Stimulated activated memory B cell treated with anti-CD40 and anti-IgM and Interleukin-4, amounts not matched to agents 10 μg/mL and 1 μg/mL and 100 μg/mL, for 72 hours (primary cell): ENCODE measurements around the gene POMT2.

ENCODE experiments used
- ATAC-seq: fragments of 150-1000 bp; cut with Tn5 transposase; 2 replicates; pipeline ENCODE4 v1.10.0; 2021
- H3K27ac Mint-ChIP-seq: one replicate; pipeline ENCODE4 v1.8.0; 2022; ENCODE audit warnings: mild to moderate bottlenecking, mixed read lengths
- H3K27me3 Mint-ChIP-seq: one replicate; pipeline ENCODE4 v1.8.0; 2022; ENCODE audit warnings: mixed read lengths
- H3K36me3 Mint-ChIP-seq: one replicate; pipeline ENCODE4 v1.8.0; 2022; ENCODE audit warnings: mixed read lengths
- H3K4me1 Mint-ChIP-seq: one replicate; pipeline ENCODE4 v1.8.0; 2022; ENCODE audit warnings: mixed read lengths
- H3K4me3 Mint-ChIP-seq: one replicate; pipeline ENCODE4 v1.8.0; 2022; ENCODE audit warnings: mild to moderate bottlenecking, moderate library complexity, mixed read lengths
- H3K9me3 Mint-ChIP-seq: one replicate; pipeline ENCODE4 v1.8.0; 2022; ENCODE audit warnings: mixed read lengths

Gene POMT2

DNA sequence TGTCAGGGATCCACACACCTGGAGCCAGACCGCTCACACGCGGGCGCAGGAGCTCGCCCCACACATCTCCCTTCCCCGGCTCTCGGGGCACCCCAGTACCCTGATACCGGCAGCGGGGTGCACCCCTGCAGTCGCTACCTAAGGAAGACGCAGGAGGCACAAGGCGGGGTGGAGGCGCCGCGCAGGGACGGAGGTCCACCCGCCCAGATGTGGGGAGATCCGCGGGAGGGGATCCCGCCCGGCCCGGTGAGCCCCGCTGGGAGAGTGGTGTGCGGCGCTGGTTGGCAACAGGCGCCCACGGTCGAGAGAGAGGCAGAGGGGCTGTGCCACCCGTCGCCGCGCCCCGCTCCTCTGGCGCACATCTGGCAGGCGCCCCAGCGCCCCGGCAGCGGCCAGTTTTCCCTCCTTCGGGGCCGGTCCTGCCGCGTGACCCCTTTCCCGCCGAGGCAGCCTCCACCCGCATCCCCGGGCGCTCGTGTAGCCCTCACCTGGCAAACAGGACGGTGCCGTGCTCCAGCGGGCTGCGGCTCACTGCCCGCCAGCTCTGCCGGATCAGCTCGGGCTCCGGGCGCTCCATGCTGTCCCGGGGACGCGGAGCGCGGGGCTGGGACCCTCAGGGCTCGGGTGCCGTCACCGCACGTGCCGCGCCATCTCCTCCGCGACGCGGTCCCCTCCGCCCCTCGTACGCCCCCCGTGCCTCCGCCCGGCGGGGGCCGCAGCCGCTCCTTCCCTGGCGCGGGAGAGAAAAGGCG is 50.1 kb downstream of the POMT2 start:
- Mint-ChIP-seq H3K9me3 (peaks cover 4% of the 10 kb centered on the region), H3K27me3 (peaks cover 61% of the 10 kb centered on the region), H3K36me3 (peaks cover 4% of the 10 kb centered on the region), H3K27ac (no peak overlapping the region), H3K4me1 (peaks cover 17% of the 10 kb centered on the region), H3K4me3 (no peak overlapping the region)
- peak; percentile 9 for ATAC-seq

- Mint-ChIP-seq H3K27ac (no peak overlapping the region), H3K4me1 (peaks cover 25% of the 10 kb centered on the region), H3K36me3 (no peaks in the 10 kb centered on the region), H3K4me3 (no peak overlapping the region), H3K27me3 (peaks cover 61% of the 10 kb centered on the region), H3K9me3 (peaks cover 4% of the 10 kb centered on the region)
- ATAC-seq: no peak
Observed at GRCh38 chr14:77268989-77269600, 51.6 kb downstream of the POMT2 start.

- peaks cover 25% of the 10 kb centered on the region for H3K4me1 Mint-ChIP-seq
- no peaks in the 10 kb centered on the region for H3K36me3 Mint-ChIP-seq
- no peak for ATAC-seq
- H3K27me3 Mint-ChIP-seq: peaks cover 54% of the 10 kb centered on the region
- H3K4me3 Mint-ChIP-seq: no peak overlapping the region
- peaks cover 4% of the 10 kb centered on the region for H3K9me3 Mint-ChIP-seq
- H3K27ac Mint-ChIP-seq: no peak overlapping the region
Observed at GRCh38 chr14:77267937-77268699, 52.6 kb downstream of the POMT2 start.

DNA sequence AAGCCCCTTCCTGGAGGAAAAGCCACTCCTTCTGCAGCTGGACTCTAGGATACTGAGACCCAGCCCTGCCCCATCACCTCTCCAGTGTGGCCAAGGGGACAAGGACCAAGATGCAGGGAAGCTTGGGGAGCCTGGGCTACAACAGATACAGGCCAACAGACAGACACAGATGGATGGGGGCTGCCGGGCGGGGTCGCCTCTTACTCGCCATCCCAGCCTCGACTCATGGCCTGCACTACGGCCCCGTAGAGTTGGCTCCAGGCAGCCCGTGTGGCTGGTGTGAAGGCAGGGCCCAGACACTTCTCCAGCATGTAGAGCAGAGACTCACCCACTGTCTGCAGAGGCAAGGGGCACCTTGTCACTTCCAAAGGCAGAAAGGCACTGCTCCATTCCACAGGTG is 54.3 kb downstream of the POMT2 start:
- H3K4me3 Mint-ChIP-seq: no peak overlapping the region
- ATAC-seq: no peak
- peaks cover 18% of the 10 kb centered on the region for H3K4me1 Mint-ChIP-seq
- peaks cover 4% of the 10 kb centered on the region for H3K9me3 Mint-ChIP-seq
- no peak overlapping the region for H3K27ac Mint-ChIP-seq
- H3K27me3 Mint-ChIP-seq: peaks cover 39% of the 10 kb centered on the region
- no peaks in the 10 kb centered on the region for H3K36me3 Mint-ChIP-seq

- ATAC-seq: no peak
- Mint-ChIP-seq H3K4me1 (peaks cover 16% of the 10 kb centered on the region), H3K9me3 (peaks cover 4% of the 10 kb centered on the region), H3K4me3 (no peak overlapping the region), H3K27me3 (peaks cover 40% of the 10 kb centered on the region), H3K36me3 (no peaks in the 10 kb centered on the region), H3K27ac (no peak overlapping the region)
Observed at GRCh38 chr14:77265561-77266335, 54.9 kb downstream of the POMT2 start.

GRCh38 chr14:77265187-77265515 is 55.5 kb downstream of the POMT2 start:
- Mint-ChIP-seq H3K9me3 (peaks cover 4% of the 10 kb centered on the region), H3K4me3 (no peak overlapping the region), H3K36me3 (no peaks in the 10 kb centered on the region), H3K27me3 (peaks cover 37% of the 10 kb centered on the region), H3K4me1 (peaks cover 12% of the 10 kb centered on the region), H3K27ac (no peak overlapping the region)
- ATAC-seq: no peak

DNA sequence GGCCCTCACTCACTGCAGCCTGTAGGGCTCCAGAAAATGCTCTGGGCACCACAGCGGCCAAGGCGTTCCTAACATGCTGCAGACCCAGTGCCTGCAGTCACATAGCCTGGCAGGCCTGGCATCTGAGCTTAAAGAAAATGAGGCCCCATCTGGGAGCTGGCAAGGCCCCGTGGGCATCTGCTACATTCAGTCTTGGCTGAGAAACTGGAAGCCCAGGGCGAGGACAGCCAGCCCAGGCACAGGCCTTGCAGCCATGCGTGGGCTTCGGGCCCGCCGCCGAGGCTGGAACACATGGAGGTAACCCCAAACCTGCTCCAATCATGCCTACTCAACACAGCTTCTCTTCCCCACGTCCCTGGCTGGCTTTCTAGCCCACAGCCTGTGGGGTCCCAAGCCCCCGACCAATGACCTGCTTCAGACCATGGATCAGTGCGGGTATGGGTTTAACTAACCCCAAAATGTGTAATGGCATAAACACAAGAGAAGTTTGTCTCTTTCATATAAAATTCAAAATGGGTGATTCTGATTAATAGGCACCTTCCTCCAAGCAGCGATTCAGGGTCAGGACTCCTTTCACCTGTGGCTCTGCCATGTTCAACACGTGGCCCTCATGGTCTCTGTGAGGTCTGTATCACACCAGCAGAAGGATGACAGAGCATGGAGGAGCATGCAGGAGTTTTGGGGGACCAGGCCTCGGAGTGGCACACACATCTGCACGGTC is 56.1 kb downstream of the POMT2 start:
- H3K27ac Mint-ChIP-seq: no peak overlapping the region
- no peak overlapping the region for H3K4me3 Mint-ChIP-seq
- peaks cover 4% of the 10 kb centered on the region for H3K9me3 Mint-ChIP-seq
- peaks cover 37% of the 10 kb centered on the region for H3K27me3 Mint-ChIP-seq
- peaks cover 7% of the 10 kb centered on the region for H3K4me1 Mint-ChIP-seq
- no peaks in the 10 kb centered on the region for H3K36me3 Mint-ChIP-seq
- no peak for ATAC-seq

GRCh38 chr14:77260631-77261030 is 60.1 kb downstream of the POMT2 start:
- peaks cover 7% of the 10 kb centered on the region for H3K4me1 Mint-ChIP-seq
- H3K27ac Mint-ChIP-seq: no peak overlapping the region
- no peaks in the 10 kb centered on the region for H3K9me3 Mint-ChIP-seq
- no peak overlapping the region for H3K4me3 Mint-ChIP-seq
- H3K27me3 Mint-ChIP-seq: peaks cover 26% of the 10 kb centered on the region
- ATAC-seq: no peak
- H3K36me3 Mint-ChIP-seq: no peaks in the 10 kb centered on the region

DNA sequence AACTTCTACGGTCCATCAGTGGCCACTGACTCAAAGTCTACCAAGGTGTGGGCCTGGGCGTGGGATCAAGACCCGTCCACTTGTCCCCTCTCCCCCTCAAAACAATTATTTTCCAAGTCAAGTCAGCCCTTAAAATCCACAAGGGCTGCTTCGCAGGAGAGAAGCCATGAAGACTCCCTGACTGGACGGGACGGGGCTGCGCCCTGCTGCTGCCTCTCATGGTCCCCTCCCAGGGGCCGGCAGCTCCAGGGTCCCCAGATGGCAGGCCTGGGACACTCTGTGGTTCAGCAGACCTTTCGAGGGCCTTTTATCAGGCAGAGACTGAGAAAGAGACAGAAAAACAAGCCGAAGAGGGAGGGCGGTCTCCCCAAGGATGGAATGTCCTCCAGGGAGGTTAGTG is 60.5 kb downstream of the POMT2 start:
- Mint-ChIP-seq H3K4me3 (no peak overlapping the region), H3K27ac (no peak overlapping the region), H3K4me1 (peaks cover 5% of the 10 kb centered on the region), H3K9me3 (no peaks in the 10 kb centered on the region), H3K27me3 (peaks cover 26% of the 10 kb centered on the region), H3K36me3 (no peaks in the 10 kb centered on the region)
- no peak for ATAC-seq

GRCh38 chr14:77259025-77259715 is 61.5 kb downstream of the POMT2 start:
- H3K4me3 Mint-ChIP-seq: no peak overlapping the region
- no peak overlapping the region for H3K27ac Mint-ChIP-seq
- no peaks in the 10 kb centered on the region for H3K9me3 Mint-ChIP-seq
- peaks cover 26% of the 10 kb centered on the region for H3K27me3 Mint-ChIP-seq
- no peaks in the 10 kb centered on the region for H3K36me3 Mint-ChIP-seq
- H3K4me1 Mint-ChIP-seq: no peaks in the 10 kb centered on the region
- ATAC-seq: no peak

DNA sequence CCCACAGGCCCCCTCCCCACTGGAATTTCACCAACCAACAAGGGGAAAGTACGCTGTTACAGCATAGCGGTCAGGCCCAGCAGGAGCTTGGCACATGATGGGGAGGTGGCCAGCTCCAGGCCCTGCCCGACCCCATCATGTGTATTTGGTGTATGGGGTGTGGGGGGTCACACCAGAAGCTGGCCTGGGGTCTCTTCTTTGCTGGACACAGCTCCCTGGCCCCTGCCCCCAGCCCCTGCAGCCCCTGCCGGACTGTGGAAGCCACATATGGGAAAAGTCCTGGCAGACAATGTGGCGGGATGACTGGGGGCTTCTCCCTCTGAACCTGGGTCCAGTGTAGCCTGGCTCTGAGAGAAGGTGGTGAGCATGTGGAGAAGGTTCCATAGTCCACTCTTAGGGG is 62.1 kb downstream of the POMT2 start:
- no peaks in the 10 kb centered on the region for H3K9me3 Mint-ChIP-seq
- peaks cover 30% of the 10 kb centered on the region for H3K27me3 Mint-ChIP-seq
- H3K4me3 Mint-ChIP-seq: no peak overlapping the region
- no peak overlapping the region for H3K27ac Mint-ChIP-seq
- H3K4me1 Mint-ChIP-seq: no peaks in the 10 kb centered on the region
- ATAC-seq: no peak
- no peaks in the 10 kb centered on the region for H3K36me3 Mint-ChIP-seq

DNA sequence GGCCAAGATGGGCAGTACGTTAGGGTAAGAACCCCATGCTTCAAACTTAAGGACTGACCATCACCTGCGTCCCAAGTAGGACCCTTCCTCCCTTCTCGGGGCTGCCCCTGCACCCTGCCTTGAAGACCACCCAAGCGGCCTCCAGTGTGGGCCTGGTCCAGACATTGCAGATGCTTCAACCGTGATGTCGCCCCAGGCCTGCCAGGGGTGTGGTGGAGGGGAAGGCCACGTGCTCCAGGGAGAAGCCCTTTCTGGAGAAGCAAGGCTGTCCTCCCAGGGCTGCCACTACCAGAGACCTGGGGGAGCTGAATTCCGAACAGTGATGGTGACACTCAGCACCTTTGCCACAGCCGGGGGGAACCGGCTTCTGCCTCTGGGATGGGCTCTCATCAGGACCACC is 63.0 kb downstream of the POMT2 start:
- no peaks in the 10 kb centered on the region for H3K4me1 Mint-ChIP-seq
- H3K27me3 Mint-ChIP-seq: peaks cover 37% of the 10 kb centered on the region
- no peak overlapping the region for H3K4me3 Mint-ChIP-seq
- no peak for ATAC-seq
- H3K36me3 Mint-ChIP-seq: no peaks in the 10 kb centered on the region
- no peak overlapping the region for H3K27ac Mint-ChIP-seq
- H3K9me3 Mint-ChIP-seq: no peaks in the 10 kb centered on the region

- Mint-ChIP-seq H3K27ac (no peak overlapping the region), H3K4me3 (no peak overlapping the region), H3K36me3 (no peaks in the 10 kb centered on the region), H3K4me1 (no peaks in the 10 kb centered on the region), H3K27me3 (peaks cover 37% of the 10 kb centered on the region), H3K9me3 (no peaks in the 10 kb centered on the region)
- ATAC-seq: no peak
Observed at GRCh38 chr14:77256694-77257093, 64.0 kb downstream of the POMT2 start.
